Measurements from ENCODE around the gene CD24. TPM values are rescaled to one million over a fixed set of nuclear protein-coding genes. Genes with fewer than 3 reads are reported as not detected.

Gene CD24
- total and polyA plus RNA-seq, 4 donors, result 0.94 to 41.7 (median 6.0) TPM

GRCh38 chr6:106925948-106926347 is 48.6 kb downstream of the CD24 start:
- H3K36me3 ChIP-seq (ENCODE audit: control insufficient read depth in 1 of 2, insufficient read depth in 2 of 2, low read length in 1 of 2), result no peaks in the 10 kb centered on the region
- H3K9me3 ChIP-seq (ENCODE audit: control insufficient read depth, low read length), result no peaks in the 10 kb centered on the region
- H3K4me1 ChIP-seq (ENCODE audit: control insufficient read depth in 1 of 2, insufficient read depth in 2 of 2, low read length in 2 of 2), result no peaks in the 10 kb centered on the region
- WGBS, 2 donors, result 19 to 33% methylated on average over 3 of the region's 3 CpGs
- DNase-seq, result no peak
- no peak for ATAC-seq (ENCODE audit: low FRiP score)
- no peak overlapping the region for H3K27ac ChIP-seq (ENCODE audit: low read depth in 1 of 2, low read length in 2 of 2)
- peaks cover 0 to 1% of the 10 kb centered on the region in 2 donors for H3K27me3 ChIP-seq (ENCODE audit: control insufficient read depth in 1 of 2, insufficient read depth in 2 of 2, low read length in 1 of 2)
- H3K4me3 ChIP-seq (ENCODE audit: low read length in 2 of 2), result no peak overlapping the region
- intact Hi-C loops (cut with DNase I), result no loop called here

DNA sequence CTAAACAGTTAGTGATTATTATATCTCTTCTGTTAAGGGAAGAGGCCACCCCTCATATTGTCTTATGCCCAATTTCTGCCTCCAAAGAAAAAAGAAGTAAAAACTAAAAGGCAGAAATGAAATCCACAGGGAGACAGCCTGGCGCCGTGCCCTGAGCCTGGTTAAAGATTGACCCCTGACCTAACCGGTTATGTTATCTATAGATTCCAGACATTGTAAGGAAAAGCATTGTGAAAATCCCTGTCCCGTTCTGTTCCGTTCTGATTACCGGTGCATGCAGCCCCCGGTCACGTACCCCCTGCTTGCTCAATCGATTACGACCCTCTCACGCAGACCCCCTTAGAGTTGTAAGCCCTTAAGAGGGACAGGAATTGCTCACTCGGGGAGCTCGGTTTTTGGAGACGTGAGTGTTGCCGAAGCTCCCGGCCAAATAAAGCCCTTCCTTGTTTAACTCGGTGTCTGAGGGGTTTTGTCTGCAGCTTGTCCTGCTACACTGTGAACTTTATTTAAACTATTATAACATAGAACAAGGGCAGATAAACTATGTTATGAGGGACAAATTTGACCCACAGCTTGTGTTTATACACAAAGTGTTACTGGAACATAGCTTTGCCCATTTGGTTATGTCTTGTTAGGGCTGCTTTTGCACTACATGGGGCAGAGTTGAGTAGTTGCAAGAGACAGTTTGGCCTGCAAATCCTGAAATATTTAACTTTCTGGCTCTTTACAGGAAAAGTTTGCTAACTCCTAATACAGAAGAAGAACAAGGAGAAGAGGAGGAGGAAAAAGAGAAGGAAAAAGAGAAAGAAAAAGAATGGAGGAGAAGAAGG is 49.6 kb downstream of the CD24 start:
- Histone ChIP-seq H3K27me3 (ENCODE audit: control insufficient read depth in 1 of 2, insufficient read depth in 2 of 2, low read length in 1 of 2) (peaks cover 0 to 1% of the 10 kb centered on the region in 2 donors), H3K9me3 (ENCODE audit: control insufficient read depth, low read length) (no peaks in the 10 kb centered on the region), H3K4me1 (ENCODE audit: control insufficient read depth in 1 of 2, insufficient read depth in 2 of 2, low read length in 2 of 2) (no peaks in the 10 kb centered on the region), H3K27ac (ENCODE audit: low read depth in 1 of 2, low read length in 2 of 2) (no peak overlapping the region), H3K4me3 (ENCODE audit: low read length in 2 of 2) (no peak overlapping the region), H3K36me3 (ENCODE audit: control insufficient read depth in 1 of 2, insufficient read depth in 2 of 2, low read length in 1 of 2) (no peaks in the 10 kb centered on the region)
- WGBS, 2 donors, result 16 to 19% methylated on average over 17 of the region's 17 CpGs
- DNase-seq (no peak), ATAC-seq (ENCODE audit: low FRiP score) (no peak)
- intact Hi-C loops (cut with DNase I), result no loop called here

DNA sequence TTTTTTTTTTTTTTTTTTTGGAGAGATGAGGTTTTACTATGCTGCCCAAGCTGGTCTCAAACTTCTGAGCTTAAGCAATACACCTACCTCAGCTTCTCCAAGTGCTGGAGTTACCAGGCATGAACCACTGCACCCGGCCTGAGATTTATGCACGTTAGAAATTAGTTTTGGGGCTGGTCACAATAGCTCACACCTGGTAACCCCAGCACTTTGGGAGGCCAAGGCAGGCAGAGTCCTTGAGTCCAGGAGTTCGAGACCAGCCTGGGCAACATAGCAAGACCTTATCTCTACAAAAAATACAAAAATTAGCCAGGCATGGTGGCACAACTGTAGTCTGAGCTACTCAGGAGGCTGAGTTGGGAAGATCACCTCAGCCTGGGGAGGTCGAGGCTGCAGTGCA is 51.9 kb downstream of the CD24 start:
- Histone ChIP-seq H3K27me3 (ENCODE audit: control insufficient read depth in 1 of 2, insufficient read depth in 2 of 2, low read length in 1 of 2) (peaks cover 0 to 1% of the 10 kb centered on the region in 2 donors), H3K27ac (ENCODE audit: low read depth in 1 of 2, low read length in 2 of 2) (no peak overlapping the region), H3K4me1 (ENCODE audit: control insufficient read depth in 1 of 2, insufficient read depth in 2 of 2, low read length in 2 of 2) (no peaks in the 10 kb centered on the region), H3K36me3 (ENCODE audit: control insufficient read depth in 1 of 2, insufficient read depth in 2 of 2, low read length in 1 of 2) (no peaks in the 10 kb centered on the region), H3K4me3 (ENCODE audit: low read length in 2 of 2) (no peak overlapping the region), H3K9me3 (ENCODE audit: control insufficient read depth, low read length) (no peaks in the 10 kb centered on the region)
- 76% methylated on average over 4 of the region's 4 CpGs for WGBS, 2 donors
- no peak for ATAC-seq (ENCODE audit: low FRiP score)
- intact Hi-C loops (cut with DNase I), result no loop called here
- no peak for DNase-seq

Other genes with a start within 250 kb of the CD24 start
- 10 to 100 TPM; 14.1 to 15.2 TPM for gene MTRES1, start 53.5 kb upstream of the CD24 start, total RNA-seq
- 10 to 100 TPM; 22.6 to 35.1 TPM for gene MTRES1, start 53.5 kb upstream of the CD24 start, polyA plus RNA-seq
- 1 to 10 TPM; 1.4 to 1.6 TPM for gene BEND3, start 140.8 kb upstream of the CD24 start, total RNA-seq
- gene BEND3, start 140.8 kb upstream of the CD24 start, polyA plus RNA-seq, result under 1 TPM; 0.13 to 0.33 TPM